KBM-7 (cell line): ENCODE measurements around the gene SPINK7.

Experiments
- DNase-seq: peaks from one replicate; pipeline ENCODE4 v3.0.0-alpha.2; 2015
- in situ Hi-C: fragments of 300-500 bp; cut with MboI; formaldehyde crosslinking; loops from 2 replicates; pipeline ENCODE4 v1.14.3; 2020; ENCODE audit warnings: low sequenced_read_pairs, low pct_unique_long_range_greater_than_20kb, mixed read lengths

The SPINK7 gene

DNA sequence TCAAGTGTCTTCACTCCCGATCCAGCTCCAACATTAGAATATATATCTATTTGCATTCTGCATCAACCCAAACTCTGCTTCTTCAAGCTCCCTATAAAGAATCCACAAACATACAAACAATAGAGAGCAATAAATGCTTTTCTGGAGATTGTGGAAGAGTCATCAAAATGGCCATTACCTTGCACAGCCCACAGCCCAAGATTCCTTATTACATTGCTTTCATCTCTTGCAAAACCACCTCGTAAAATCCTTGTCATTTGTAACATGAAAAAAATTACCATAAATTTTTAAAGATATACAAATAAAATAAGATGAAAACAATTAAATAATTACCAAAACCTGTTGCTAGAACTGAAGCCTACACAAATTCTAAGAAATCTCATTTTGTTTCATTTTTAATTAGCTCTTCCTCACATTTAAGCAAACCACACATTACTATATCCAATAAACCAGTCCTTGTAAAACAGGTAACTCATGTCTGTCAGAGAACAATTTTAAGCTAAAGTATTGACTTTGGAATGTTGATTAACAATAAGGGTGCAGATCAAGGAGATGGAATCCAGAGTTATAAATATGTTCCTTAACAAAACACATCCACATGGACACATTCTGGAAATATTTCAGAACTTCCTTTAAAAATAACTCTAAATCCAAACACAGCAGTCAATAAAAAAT is 30.3 kb downstream of the SPINK7 start:
- in situ Hi-C loops = no loop called here
- no peak for DNase-seq

DNA sequence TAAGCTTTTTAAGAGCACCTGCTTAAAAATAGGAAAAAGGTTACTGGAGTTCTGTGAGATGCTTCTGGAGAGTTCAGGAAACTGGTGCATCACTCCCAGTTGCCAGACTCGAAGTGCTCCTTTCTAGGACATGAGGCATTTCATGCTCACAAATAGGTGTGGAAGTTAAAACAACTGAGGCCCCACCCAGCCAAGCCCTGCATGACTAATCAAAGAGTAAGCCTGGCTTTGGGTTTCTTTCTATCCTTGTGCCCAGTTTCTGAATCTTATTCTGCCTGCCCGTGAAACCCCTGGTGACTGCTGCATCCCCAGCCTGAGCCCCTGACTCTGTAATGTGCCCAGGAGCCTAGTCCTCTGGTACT is 30.8 kb downstream of the SPINK7 start:
- in situ Hi-C loops = no loop called here
- no peak for DNase-seq

DNA sequence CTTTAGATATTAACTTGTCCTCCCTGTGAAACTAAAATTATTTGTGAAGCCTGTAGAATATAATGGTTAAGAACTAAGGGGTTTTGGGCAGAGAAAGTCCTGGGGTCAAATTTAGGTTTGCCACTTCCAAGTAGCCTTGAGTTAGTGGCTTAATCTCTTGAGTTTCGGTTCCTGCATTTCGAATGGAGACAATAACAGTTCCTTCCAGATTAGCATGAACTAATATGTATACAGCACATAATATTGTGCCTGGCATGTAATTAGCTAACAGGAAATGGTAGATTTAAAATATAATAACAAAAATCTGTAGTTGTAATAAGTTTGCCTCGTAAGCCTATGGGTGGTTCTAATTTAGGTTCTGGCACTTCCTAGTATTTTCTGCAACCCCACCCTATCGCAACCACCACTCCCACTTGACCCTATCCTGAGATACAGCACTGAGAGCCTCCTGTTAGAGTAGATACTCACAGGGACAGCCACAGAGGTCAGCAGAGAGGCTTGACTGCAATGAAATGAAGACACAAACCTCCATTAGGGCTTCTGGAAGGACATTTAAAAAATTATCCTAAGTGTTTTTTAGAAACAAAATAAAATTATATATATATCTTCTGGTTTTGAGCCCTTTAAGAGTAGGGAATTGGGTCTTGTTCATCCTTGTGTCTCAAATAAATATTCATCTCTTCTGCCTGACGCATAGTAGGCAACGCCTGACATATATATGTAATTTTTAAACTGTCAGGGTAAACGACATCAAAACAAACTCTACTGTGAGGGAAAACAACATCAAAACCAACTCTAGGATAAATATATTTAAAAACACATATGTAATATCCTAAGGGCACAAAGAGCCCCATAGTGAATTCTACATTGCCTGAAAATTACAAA is 31.6 kb downstream of the SPINK7 start:
- no peak for DNase-seq
- in situ Hi-C loops = no loop called here

DNA sequence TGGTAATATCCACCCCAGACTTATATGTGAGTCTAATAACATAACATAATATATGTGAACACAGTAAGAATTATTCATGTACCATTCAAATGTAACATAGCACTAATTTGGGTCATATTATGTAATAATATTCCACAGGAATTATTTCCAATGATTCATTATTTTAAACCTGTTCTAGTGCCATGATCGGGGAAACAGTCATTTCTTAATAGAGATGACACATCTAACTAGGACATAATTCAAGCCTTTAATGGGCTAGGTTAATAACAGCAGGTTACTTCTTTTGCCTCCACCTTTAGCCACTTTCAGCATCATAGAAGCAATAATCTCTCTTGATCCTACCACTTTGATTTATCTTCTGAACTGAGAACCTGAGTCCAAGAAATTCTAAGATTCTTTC is 35.5 kb downstream of the SPINK7 start:
- DNase-seq = no peak
- in situ Hi-C loops = no loop called here

DNA sequence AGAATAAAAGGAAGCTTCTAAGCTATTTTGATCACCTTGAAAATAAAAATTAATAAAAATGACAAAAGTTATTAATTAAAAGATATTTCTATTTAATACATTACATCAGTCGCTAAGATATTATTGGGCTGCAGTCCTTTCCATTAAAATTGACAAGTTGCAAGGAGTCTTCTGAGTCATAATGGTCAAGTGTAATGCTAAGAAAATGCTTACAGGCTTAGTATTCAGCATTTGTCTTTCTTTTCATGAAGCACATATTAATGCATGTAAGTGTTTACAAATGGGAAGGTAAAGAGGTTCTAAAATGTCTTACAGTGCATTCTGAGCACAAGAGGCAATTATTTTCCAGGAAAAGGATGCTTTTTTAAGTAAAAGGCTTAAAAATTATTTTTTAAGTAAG is 40.5 kb downstream of the SPINK7 start:
- no peak for DNase-seq
- in situ Hi-C loops = no loop called here

- in situ Hi-C loops = no loop called here
- DNase-seq = no peak
Observed at GRCh38 chr5:148353634-148354033, 41.4 kb downstream of the SPINK7 start.

DNA sequence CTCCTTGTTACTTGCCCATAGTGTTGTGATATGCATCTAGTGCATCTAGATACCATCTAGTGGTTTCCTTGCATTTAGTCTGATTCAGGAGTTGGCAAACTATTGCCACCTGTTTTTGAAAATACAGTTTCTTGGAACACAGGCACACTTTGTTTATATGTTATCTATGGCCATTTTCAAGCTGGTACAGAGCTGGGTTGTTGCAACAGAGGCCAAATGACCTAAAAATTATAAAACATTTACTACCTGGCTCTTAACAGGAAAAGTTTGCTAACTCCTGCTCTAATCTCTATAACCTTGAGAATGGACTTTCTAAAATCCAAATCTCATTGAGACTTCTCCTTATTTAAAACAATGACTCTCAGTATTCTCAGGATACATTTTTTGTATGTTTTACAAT is 52.1 kb downstream of the SPINK7 start:
- in situ Hi-C loops = no loop called here
- no peak for DNase-seq
